Measurements from ENCODE around the gene MAGI2. TPM values are rescaled to one million over a fixed set of nuclear protein-coding genes. Genes with fewer than 3 reads are reported as not detected.

Gene MAGI2
- total RNA-seq, 1 donor from 2014 or later: 13.3 TPM

DNA sequence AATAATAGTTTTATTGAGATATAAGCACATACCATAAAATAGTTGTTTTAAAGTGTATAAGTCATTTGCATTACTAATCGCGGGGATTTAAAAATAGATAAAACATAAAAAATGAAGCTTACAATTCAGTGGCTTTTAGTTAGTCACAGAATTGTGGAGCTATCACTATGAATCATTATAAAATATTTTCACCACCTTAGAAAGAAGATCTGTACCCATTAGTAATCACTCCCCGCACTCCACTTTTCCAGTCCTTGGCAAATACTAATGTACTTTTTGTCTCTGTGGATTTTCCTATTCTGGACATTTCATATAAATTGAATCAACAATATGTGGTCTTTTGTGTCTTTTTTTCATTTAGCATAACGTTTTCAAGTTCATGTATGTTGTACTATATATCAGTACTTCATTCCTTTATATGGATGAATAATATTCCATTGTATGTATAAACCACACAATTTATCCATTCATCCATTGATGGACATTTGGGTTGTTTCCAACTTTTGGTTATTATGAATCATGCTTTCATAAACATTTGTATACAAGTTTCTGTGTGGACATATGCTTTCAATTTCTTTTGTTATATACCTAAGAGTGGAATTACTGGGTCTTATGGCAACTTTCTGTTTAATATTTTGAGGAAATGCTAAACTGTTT, 162.5 kb downstream of the MAGI2 start:
- Mint-ChIP-seq H3K36me3 (no peaks in the 10 kb centered on the region), H3K4me1 (ENCODE audit: unreplicated experiment) (peaks cover 4% of the 10 kb centered on the region), H3K9me3 (no peaks in the 10 kb centered on the region), H3K27ac (no peak overlapping the region), H3K27me3 (peaks cover 7% of the 10 kb centered on the region), H3K4me3 (no peak overlapping the region)
- DNase-seq (ENCODE audit: extremely low spot score, unreplicated experiment): no peak
- TF ChIP-seq, protein P1, sequence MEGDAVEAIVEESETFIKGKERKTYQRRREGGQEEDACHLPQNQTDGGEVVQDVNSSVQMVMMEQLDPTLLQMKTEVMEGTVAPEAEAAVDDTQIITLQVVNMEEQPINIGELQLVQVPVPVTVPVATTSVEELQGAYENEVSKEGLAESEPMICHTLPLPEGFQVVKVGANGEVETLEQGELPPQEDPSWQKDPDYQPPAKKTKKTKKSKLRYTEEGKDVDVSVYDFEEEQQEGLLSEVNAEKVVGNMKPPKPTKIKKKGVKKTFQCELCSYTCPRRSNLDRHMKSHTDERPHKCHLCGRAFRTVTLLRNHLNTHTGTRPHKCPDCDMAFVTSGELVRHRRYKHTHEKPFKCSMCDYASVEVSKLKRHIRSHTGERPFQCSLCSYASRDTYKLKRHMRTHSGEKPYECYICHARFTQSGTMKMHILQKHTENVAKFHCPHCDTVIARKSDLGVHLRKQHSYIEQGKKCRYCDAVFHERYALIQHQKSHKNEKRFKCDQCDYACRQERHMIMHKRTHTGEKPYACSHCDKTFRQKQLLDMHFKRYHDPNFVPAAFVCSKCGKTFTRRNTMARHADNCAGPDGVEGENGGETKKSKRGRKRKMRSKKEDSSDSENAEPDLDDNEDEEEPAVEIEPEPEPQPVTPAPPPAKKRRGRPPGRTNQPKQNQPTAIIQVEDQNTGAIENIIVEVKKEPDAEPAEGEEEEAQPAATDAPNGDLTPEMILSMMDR (conservative IDR thresholded peaks at IDR 0.05): no peak

- H3K9me3 Mint-ChIP-seq: no peaks in the 10 kb centered on the region
- peaks cover 4% of the 10 kb centered on the region for H3K4me1 Mint-ChIP-seq (ENCODE audit: unreplicated experiment)
- no peak overlapping the region for H3K4me3 Mint-ChIP-seq
- DNase-seq (ENCODE audit: extremely low spot score, unreplicated experiment): no peak
- peaks cover 10% of the 10 kb centered on the region for H3K27me3 Mint-ChIP-seq
- H3K27ac Mint-ChIP-seq: no peak overlapping the region
- H3K36me3 Mint-ChIP-seq: no peaks in the 10 kb centered on the region
- TF ChIP-seq, protein P1 (conservative IDR thresholded peaks at IDR 0.05): no peak
These were observed 163.1 kb downstream of the MAGI2 start for GRCh38 chr7:79290398-79290797.

DNA sequence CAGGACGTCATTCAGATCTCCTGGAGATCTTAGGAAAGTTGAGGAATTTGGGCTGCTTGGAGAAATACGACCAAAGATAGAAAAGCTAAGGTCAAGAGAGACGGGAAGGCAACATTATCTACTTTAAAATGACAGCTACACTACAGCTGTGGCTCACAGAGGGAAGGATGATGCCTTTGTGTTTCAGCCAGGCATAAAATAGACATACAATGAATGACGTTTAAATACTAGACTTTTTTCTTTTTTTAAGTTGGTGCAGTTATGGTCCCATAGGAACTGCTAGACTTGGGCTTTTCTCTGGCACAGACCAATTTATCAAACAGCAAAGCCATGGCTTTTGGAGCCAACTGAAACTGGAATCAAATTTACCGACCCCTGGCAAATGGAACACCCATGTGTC, 164.8 kb downstream of the MAGI2 start:
- peaks cover 4% of the 10 kb centered on the region for H3K4me1 Mint-ChIP-seq (ENCODE audit: unreplicated experiment)
- no peaks in the 10 kb centered on the region for H3K36me3 Mint-ChIP-seq
- peaks cover 10% of the 10 kb centered on the region for H3K27me3 Mint-ChIP-seq
- TF ChIP-seq, protein P1 (conservative IDR thresholded peaks at IDR 0.05): no peak
- no peak for DNase-seq (ENCODE audit: extremely low spot score, unreplicated experiment)
- no peak overlapping the region for H3K4me3 Mint-ChIP-seq
- no peak overlapping the region for H3K27ac Mint-ChIP-seq
- H3K9me3 Mint-ChIP-seq: no peaks in the 10 kb centered on the region

GRCh38 chr7:79287981-79288380, 165.5 kb downstream of the MAGI2 start:
- TF ChIP-seq, protein P1 (conservative IDR thresholded peaks at IDR 0.05): no peak
- no peak overlapping the region for H3K4me3 Mint-ChIP-seq
- no peaks in the 10 kb centered on the region for H3K36me3 Mint-ChIP-seq
- no peak overlapping the region for H3K27ac Mint-ChIP-seq
- peaks cover 10% of the 10 kb centered on the region for H3K27me3 Mint-ChIP-seq
- H3K4me1 Mint-ChIP-seq (ENCODE audit: unreplicated experiment): peaks cover 3% of the 10 kb centered on the region
- no peak for DNase-seq (ENCODE audit: extremely low spot score, unreplicated experiment)
- H3K9me3 Mint-ChIP-seq: no peaks in the 10 kb centered on the region

GRCh38 chr7:79286181-79286580, 167.3 kb downstream of the MAGI2 start:
- Mint-ChIP-seq H3K4me3 (no peak overlapping the region), H3K27me3 (peaks cover 10% of the 10 kb centered on the region), H3K27ac (no peak overlapping the region), H3K4me1 (ENCODE audit: unreplicated experiment) (peaks cover 10% of the 10 kb centered on the region), H3K36me3 (no peaks in the 10 kb centered on the region), H3K9me3 (no peaks in the 10 kb centered on the region)
- TF ChIP-seq, protein P1 (conservative IDR thresholded peaks at IDR 0.05): no peak
- DNase-seq (ENCODE audit: extremely low spot score, unreplicated experiment): no peak
